NCI-H1436 treated with DMSO at 0.1 percent for 48 hours (cell line): ENCODE measurements around the gene FDX2.
"Not testable (repeated sequence)": the region's sequence is repeated elsewhere in the genome, so short reads cannot be mapped to it uniquely, and the experiment has no call there.

Experiments used
- DNase-seq: peaks from one replicate; lab custom pipeline; 2025; lab: John Stamatoyannopoulos, UW

The FDX2 gene

GRCh38 chr19:10315335-10316214 is at the start of gene FDX2:
Gene FDX2 (minus strand): TSS chr19:10316015. CDS start chr19:10315996, 19 bp downstream.
- no peak for DNase-seq

- DNase-seq = no peak
Measured at GRCh38 chr19:10365518-10365917, 49.7 kb upstream of the FDX2 start.

- no peak for DNase-seq
Measured at GRCh38 chr19:10364644-10365043, 48.8 kb upstream of the FDX2 start.

- DNase-seq = no peak
Measured at GRCh38 chr19:10363789-10364281, 48.0 kb upstream of the FDX2 start.

- no peak for DNase-seq
Measured at GRCh38 chr19:10362259-10362658, 46.4 kb upstream of the FDX2 start.

GRCh38 chr19:10361569-10362011 is 45.8 kb upstream of the FDX2 start:
- no peak for DNase-seq

- no peak for DNase-seq
Measured at GRCh38 chr19:10356431-10356830, 40.6 kb upstream of the FDX2 start.

- DNase-seq = no peak
Measured at GRCh38 chr19:10353793-10354391, 38.1 kb upstream of the FDX2 start.

GRCh38 chr19:10352764-10353671 is 37.2 kb upstream of the FDX2 start:
- DNase-seq = no peak

- no peak for DNase-seq
Measured at GRCh38 chr19:10346509-10346908, 30.7 kb upstream of the FDX2 start.

- no peak for DNase-seq
Measured at GRCh38 chr19:10344780-10345179, 29.0 kb upstream of the FDX2 start.

GRCh38 chr19:10343495-10343894 is 27.7 kb upstream of the FDX2 start:
- DNase-seq = no peak

- DNase-seq = no peak
Measured at GRCh38 chr19:10339977-10340376, 24.2 kb upstream of the FDX2 start.

- no peak for DNase-seq
Measured at GRCh38 chr19:10339380-10339960, 23.7 kb upstream of the FDX2 start, which contains the start of gene ICAM3. Gene ICAM3 (minus strand): TSS chr19:10339624. CDS start chr19:10339614, 10 bp downstream.

GRCh38 chr19:10338940-10339339 is 23.1 kb upstream of the FDX2 start:
- no peak for DNase-seq

GRCh38 chr19:10336725-10337124 is 20.9 kb upstream of the FDX2 start:
- not testable (repeated sequence) for DNase-seq

- DNase-seq = no peak
Measured at GRCh38 chr19:10335352-10335985, 19.7 kb upstream of the FDX2 start.

GRCh38 chr19:10334588-10335351 is 19.0 kb upstream of the FDX2 start:
- DNase-seq = peak; percentile 5

- DNase-seq = no peak
Measured at GRCh38 chr19:10333758-10334587, 18.2 kb upstream of the FDX2 start.
